Glutamatergic neuron (in vitro differentiated cells): ENCODE results near the gene RAI1. TPM values are rescaled to one million over a fixed set of nuclear protein-coding genes. Genes with fewer than 3 reads are reported as not detected.

ENCODE experiments used
- DNase-seq: peaks from one replicate; pipeline ENCODE4 v3.0.0; 2022
- H3K27ac Mint-ChIP-seq: one replicate; pipeline ENCODE4 v1.8.0; 2020; ENCODE audit warnings: mild to moderate bottlenecking, mixed read lengths, inconsistent platforms; ENCODE audit not compliant: unreplicated experiment
- H3K27me3 Mint-ChIP-seq: one replicate; pipeline ENCODE4 v1.8.0; 2020; ENCODE audit warnings: mild to moderate bottlenecking, moderate library complexity, mixed read lengths, inconsistent platforms; ENCODE audit not compliant: unreplicated experiment
- H3K36me3 Mint-ChIP-seq: one replicate; pipeline ENCODE4 v1.8.0; 2020; ENCODE audit warnings: mild to moderate bottlenecking, mixed read lengths, inconsistent platforms; ENCODE audit not compliant: unreplicated experiment
- H3K4me1 Mint-ChIP-seq: one replicate; pipeline ENCODE4 v1.8.0; 2020; ENCODE audit warnings: mild to moderate bottlenecking, low read depth, mixed read lengths, inconsistent platforms; ENCODE audit not compliant: unreplicated experiment
- H3K4me3 Mint-ChIP-seq: one replicate; pipeline ENCODE4 v1.8.0; 2020; ENCODE audit warnings: mild to moderate bottlenecking, mixed read lengths, inconsistent platforms; ENCODE audit not compliant: unreplicated experiment
- H3K9me3 Mint-ChIP-seq: one replicate; pipeline ENCODE4 v1.8.0; 2020; ENCODE audit warnings: mild to moderate bottlenecking, moderate library complexity, mixed read lengths, inconsistent platforms; ENCODE audit not compliant: unreplicated experiment
- CTCF ChIP-seq: fragments of 200-600 bp; sonication (generic); IDR thresholded peaks from one replicate; pipeline ENCODE4 v1.5.0; 2021; ENCODE audit not compliant: partially characterized antibody, unreplicated experiment
- total RNA-seq: library from RNA; stranded (reverse); fragmentation: NEBNext Ultra II Directional; extraction: Animal tissue kit (Norgen Biotek cat#: 25700); gene quantifications from one replicate; pipeline ENCODE4 v1.2.1, GENCODE V29; 2021; ENCODE audit not compliant: unreplicated experiment

RAI1 gene
- total RNA-seq, 1 donor from 2014 or later: 70.2 TPM

GRCh38 chr17:17725011-17725751 lies 43.9 kb downstream of the RAI1 start:
- H3K4me1 Mint-ChIP-seq: peaks cover 49% of the 10 kb centered on the region
- no peak for DNase-seq
- H3K9me3 Mint-ChIP-seq: peaks cover 36% of the 10 kb centered on the region
- H3K27me3 Mint-ChIP-seq: peaks cover 26% of the 10 kb centered on the region
- H3K27ac Mint-ChIP-seq: peak overlapping the region; percentile 86
- H3K4me3 Mint-ChIP-seq: peak overlapping the region; percentile 95
- no peaks in the 10 kb centered on the region for H3K36me3 Mint-ChIP-seq
- TF ChIP-seq CTCF: no peak

GRCh38 chr17:17725752-17726457 lies 44.6 kb downstream of the RAI1 start:
- DNase-seq: no peak
- peaks cover 49% of the 10 kb centered on the region for H3K4me1 Mint-ChIP-seq

GRCh38 chr17:17726458-17727060 lies 45.3 kb downstream of the RAI1 start:
- H3K9me3 Mint-ChIP-seq: peaks cover 32% of the 10 kb centered on the region
- no peak for TF ChIP-seq CTCF
- DNase-seq: no peak
- H3K27me3 Mint-ChIP-seq: peaks cover 19% of the 10 kb centered on the region
- no peaks in the 10 kb centered on the region for H3K36me3 Mint-ChIP-seq
- peaks cover 48% of the 10 kb centered on the region for H3K4me1 Mint-ChIP-seq
- H3K4me3 Mint-ChIP-seq: peak overlapping the region; percentile 70
- H3K27ac Mint-ChIP-seq: no peak overlapping the region

More at GRCh38 chr17:17725752-17726457, 44.6 kb downstream of the RAI1 start:
- H3K36me3 Mint-ChIP-seq: no peaks in the 10 kb centered on the region
- H3K27me3 Mint-ChIP-seq: peaks cover 23% of the 10 kb centered on the region
- no peak for TF ChIP-seq CTCF
- H3K27ac Mint-ChIP-seq: peak overlapping the region; percentile 55
- H3K4me3 Mint-ChIP-seq: peak overlapping the region; percentile 95
- H3K9me3 Mint-ChIP-seq: peaks cover 37% of the 10 kb centered on the region

- Mint-ChIP-seq H3K36me3 (no peaks in the 10 kb centered on the region), H3K27me3 (peaks cover 15% of the 10 kb centered on the region), H3K9me3 (peaks cover 29% of the 10 kb centered on the region), H3K27ac (no peak overlapping the region), H3K4me1 (peaks cover 43% of the 10 kb centered on the region), H3K4me3 (peak overlapping the region; percentile 70)
- DNase-seq: no peak
- TF ChIP-seq CTCF: no peak
Measured at GRCh38 chr17:17727111-17727659, 45.9 kb downstream of the RAI1 start.
